Breast epithelium (tissue), 3 donors: ENCODE data around the gene POFUT2.

Source experiments
- CTCF ChIP-seq, 3 donors: fragments of 450-650 bp; IDR thresholded peaks; one replicate each; pipeline ENCODE4 v1.5.1; 2016 to 2017; ENCODE audit warnings: antibody characterized with exemption in 3 of 3, mild to moderate bottlenecking in 3 of 3, moderate library complexity in 3 of 3
- POLR2AphosphoS5 ChIP-seq, 3 donors: sonication (generic); formaldehyde crosslinking; IDR thresholded peaks; one replicate each; pipeline ENCODE4 v1.6.1; 2017; ENCODE audit warnings: antibody characterized with exemption in 3 of 3

- TF ChIP-seq POLR2AphosphoS5 (IDR thresholded peaks at IDR 0.05) = no peak
- no peak for TF ChIP-seq CTCF (IDR thresholded peaks at IDR 0.05)
These were observed 33.8 kb downstream of the POFUT2 start for GRCh38 chr21:45253633-45254459.
